ENCODE measurements around the gene ZFAND4. TPM values are rescaled to one million over a fixed set of nuclear protein-coding genes. Genes with fewer than 3 reads are reported as not detected.

ZFAND4 gene
- total RNA-seq, 4 donors from 2014 or later: 22.2 to 27.8 (median 23.0) TPM

- no peak overlapping the region for H3K4me3 ChIP-seq (ENCODE audit: low read depth, poor library complexity, severe bottlenecking)
- no peak for DNase-seq (ENCODE audit: low spot score in 2 of 2)
- intact Hi-C loops (cut with DNase I; ENCODE audit: low total_unique reads): no loop called here
- 70% methylated on average over 2 of the region's 2 CpGs for WGBS, 2 donors
- TF ChIP-seq CTCF (IDR thresholded peaks at IDR 0.05) (no peak), POLR2A (IDR thresholded peaks at IDR 0.05) (no peak)
Measured at GRCh38 chr10:45653454-45653853, 19.1 kb downstream of the ZFAND4 start.

GRCh38 chr10:45652511-45652910, 20.1 kb downstream of the ZFAND4 start:
- WGBS, 2 donors: 95 to 100% methylated on average over 1 of the region's 1 CpG
- intact Hi-C loops (cut with DNase I; ENCODE audit: low total_unique reads): no loop called here
- TF ChIP-seq POLR2A (IDR thresholded peaks at IDR 0.05): no peak
- TF ChIP-seq CTCF (IDR thresholded peaks at IDR 0.05): no peak

GRCh38 chr10:45649296-45649695, 23.3 kb downstream of the ZFAND4 start:
- intact Hi-C loops (cut with DNase I; ENCODE audit: low total_unique reads): no loop called here
- H3K4me3 ChIP-seq (ENCODE audit: low read depth, poor library complexity, severe bottlenecking): no peak overlapping the region
- DNase-seq (ENCODE audit: low spot score in 2 of 2): no peak
- 89 to 90% methylated on average over 2 of the region's 2 CpGs for WGBS, 2 donors
- TF ChIP-seq CTCF (IDR thresholded peaks at IDR 0.05) (no peak), POLR2A (IDR thresholded peaks at IDR 0.05) (no peak)

More at GRCh38 chr10:45652511-45652910, 20.1 kb downstream of the ZFAND4 start:
- no peak overlapping the region for H3K4me3 ChIP-seq (ENCODE audit: low read depth, poor library complexity, severe bottlenecking)
- DNase-seq (ENCODE audit: low spot score in 2 of 2): no peak

GRCh38 chr10:45647118-45647517, 25.5 kb downstream of the ZFAND4 start:
- 86 to 93% methylated on average over 2 of the region's 2 CpGs for WGBS, 2 donors
- H3K4me3 ChIP-seq (ENCODE audit: low read depth, poor library complexity, severe bottlenecking): no peak overlapping the region
- TF ChIP-seq CTCF (IDR thresholded peaks at IDR 0.05) (no peak), POLR2A (IDR thresholded peaks at IDR 0.05) (no peak)
- intact Hi-C loops (cut with DNase I; ENCODE audit: low total_unique reads): no loop called here
- DNase-seq (ENCODE audit: low spot score in 2 of 2): no peak

- intact Hi-C loops (cut with DNase I; ENCODE audit: low total_unique reads): no loop called here
- WGBS, 2 donors: 50 to 54% methylated on average over 4 of the region's 4 CpGs
- no peak for DNase-seq (ENCODE audit: low spot score in 2 of 2)
- H3K4me3 ChIP-seq (ENCODE audit: low read depth, poor library complexity, severe bottlenecking): no peak overlapping the region
- no peak for TF ChIP-seq CTCF (IDR thresholded peaks at IDR 0.05)
- TF ChIP-seq POLR2A (IDR thresholded peaks at IDR 0.05): no peak
Measured at GRCh38 chr10:45646384-45647050, 26.1 kb downstream of the ZFAND4 start.

GRCh38 chr10:45644527-45644926, 28.0 kb downstream of the ZFAND4 start:
- DNase-seq (ENCODE audit: low spot score in 2 of 2): no peak
- TF ChIP-seq CTCF (IDR thresholded peaks at IDR 0.05) (no peak), POLR2A (IDR thresholded peaks at IDR 0.05) (no peak)
- WGBS, 2 donors: 98 to 100% methylated on average over 1 of the region's 1 CpG
- intact Hi-C loops (cut with DNase I; ENCODE audit: low total_unique reads): no loop called here
- H3K4me3 ChIP-seq (ENCODE audit: low read depth, poor library complexity, severe bottlenecking): no peak overlapping the region
